Measurements from ENCODE around the gene DNAAF3.
A peak's percentile ranks its signal among the peaks of the same experiment; 100 is the strongest.
"Not testable (repeated sequence)": the region's sequence is repeated elsewhere in the genome, so short reads cannot be mapped to it uniquely, and the experiment has no call there.

Gene DNAAF3

GRCh38 chr19:55175117-55175867 lies 8.9 kb upstream of the DNAAF3 start:
- DNase-seq, result no peak

- DNase-seq, result no peak
Observed at GRCh38 chr19:55174425-55175116, 8.2 kb upstream of the DNAAF3 start.

- DNase-seq, result no peak
Observed at GRCh38 chr19:55173714-55174409, 7.4 kb upstream of the DNAAF3 start.

GRCh38 chr19:55173186-55173713 lies 6.8 kb upstream of the DNAAF3 start:
- DNase-seq, result no peak

- DNase-seq, result no peak
Observed at GRCh38 chr19:55172741-55173140, 6.3 kb upstream of the DNAAF3 start.

- not testable (repeated sequence) for DNase-seq
Observed at GRCh38 chr19:55172318-55172717, 5.9 kb upstream of the DNAAF3 start.

GRCh38 chr19:55171440-55171839 lies 5.0 kb upstream of the DNAAF3 start:
- no peak for DNase-seq

- no peak for DNase-seq
Observed at GRCh38 chr19:55169136-55169535, 2.7 kb upstream of the DNAAF3 start.

- peak in 1 of 2 experiments; percentile 19 for DNase-seq
Observed at GRCh38 chr19:55165952-55166529, 372 bp downstream of the DNAAF3 start.

- DNase-seq, result no peak
Observed at GRCh38 chr19:55161571-55162322, 4.7 kb downstream of the DNAAF3 start.

- DNase-seq, result no peak
Observed at GRCh38 chr19:55160986-55161365, 5.4 kb downstream of the DNAAF3 start.

- DNase-seq, result peak; percentile 82 to 95
Observed at GRCh38 chr19:55160128-55160985, 6.1 kb downstream of the DNAAF3 start.

GRCh38 chr19:55158848-55159749 lies 7.3 kb downstream of the DNAAF3 start:
- DNase-seq, result no peak

GRCh38 chr19:55158423-55158822 lies 8.0 kb downstream of the DNAAF3 start:
- no peak for DNase-seq

GRCh38 chr19:55157064-55157908 lies 9.1 kb downstream of the DNAAF3 start, which contains the start of gene TNNI3:
TNNI3 (minus strand) TSS chr19:55157732; CDS start chr19:55157589, 143 bp downstream.
- DNase-seq, result no peak

GRCh38 chr19:55156202-55157063 lies 10.0 kb downstream of the DNAAF3 start:
- DNase-seq, result peak; percentile 52 to 63

- DNase-seq, result not testable (repeated sequence)
Observed at GRCh38 chr19:55155784-55156183, 10.6 kb downstream of the DNAAF3 start.

GRCh38 chr19:55153652-55154264 lies 12.7 kb downstream of the DNAAF3 start:
- no peak for DNase-seq
